Adrenal gland (tissue), 19 donors: ENCODE results near the gene PRR3. TPM values are rescaled to one million over a fixed set of nuclear protein-coding genes. Genes with fewer than 3 reads are reported as not detected.

Experiments
- DNase-seq, 7 donors: peaks; one replicate each; pipeline ENCODE4 v3.0.0-alpha.2; 2019 to 2020
- H3K27ac ChIP-seq, 5 donors: fragments of 200-600 bp; sonication (generic) in 4 of 5; 1 replicate in 3 of 5; 2 replicates in 2 of 5; pipeline versions ENCODE4 v1.5.1 to v1.8.0; 2016 to 2020; ENCODE audit warnings: mild to moderate bottlenecking in 1 of 5
- H3K27me3 ChIP-seq: fragments of 200-600 bp; 2 replicates; pipeline ENCODE4 v1.8.0; 2021
- H3K36me3 ChIP-seq, 2 donors: fragments of 200-600 bp; replicated peaks in 1 of 2; 1 replicate in 1 of 2; 2 replicates in 1 of 2; pipeline versions ENCODE4 v1.5.1 to v1.8.0; 2018 to 2022
- H3K4me1 ChIP-seq, 2 donors: fragments of 200-600 bp; replicated peaks in 1 of 2; 1 replicate in 1 of 2; 2 replicates in 1 of 2; pipeline versions ENCODE4 v1.5.1 to v1.8.0; 2018 to 2021
- H3K4me3 ChIP-seq, 4 donors: fragments of 200-600 bp; sonication (generic) in 3 of 4; one replicate each; pipeline ENCODE4 v1.5.1; 2016 to 2018
- H3K9me3 ChIP-seq, 3 donors: fragments of 200-600 bp; sonication (generic) in 1 of 3; replicated peaks in 1 of 3; 1 replicate in 2 of 3; 2 replicates in 1 of 3; pipeline versions ENCODE4 v1.5.1 to v1.8.0; 2016 to 2021
- POLR2A ChIP-seq, 2 donors: fragments of 450-650 bp; IDR thresholded peaks; one replicate each; pipeline ENCODE4 v1.6.1; 2017; ENCODE audit warnings: antibody characterized with exemption in 2 of 2, mild to moderate bottlenecking in 2 of 2, moderate library complexity in 1 of 2
- whole genome bisulfite sequencing, 4 donors: extraction: QIAGEN DNeasy Blood & Tissue Kit in 2 of 4; methylation state at CpG; one replicate each; pipeline versions ENCODE4 v1.1.5 to v1.1.7; 2013 to 2017; 5-methylcytosine and 5-hydroxymethylcytosine counted together
- intact Hi-C, 2 donors: fragments of 100-400 bp; cut with DNase I; formaldehyde crosslinking; loops; one replicate each; pipeline versions ENCODE4 v1.14.1 to v1.15.0; 2022 to 2023
- long read RNA-seq, 10 donors: library from polyadenylated mRNA in 3 of 10; unstranded in 2 of 10; stranded (forward) in 1 of 10; transcript quantifications; one replicate each; pipeline ENCODE4 v2.0.0 and lab custom pipeline, GENCODE V29; 2021 to 2026
- polyA plus RNA-seq, 3 donors: library from polyadenylated mRNA; stranded (reverse); fragments of 200-250 nt in 2 of 3; fragments of 350-450 nt in 1 of 3; fragmentation: Illumina TruSeq in 1 of 3; extraction: RNeasy Lipid Tissue Mini Kit (QIAGEN cat#74804) in 1 of 3; gene quantifications; one replicate each; pipeline ENCODE4 v1.2.3, GENCODE V29; 2013 to 2014
- total RNA-seq, 9 donors: library from RNA; depleted of rRNA in 4 of 9; stranded (reverse); fragments of >200 nt in 4 of 9; fragments of 120-200 nt in 1 of 9; fragmentation: NEBNext Ultra II Directional in 1 of 9; extraction: Animal tissue kit (Norgen Biotek cat#: 25700) in 1 of 9; gene quantifications; one replicate each; pipeline versions ENCODE4 v1.1.0 to v1.2.4, GENCODE V29; 2013 to 2023
- TF ChIP-seq, protein P1 (sequence below), 6 experiments: fragments of 450-650 bp in 4 of 6; fragments of 200-600 bp in 2 of 6; sonication (generic) in 1 of 6; IDR thresholded peaks; 1 replicate in 5 of 6; 2 replicates in 1 of 6; pipeline versions ENCODE4 v1.5.1 to v1.8.0; 2016 to 2021; ENCODE audit warnings: antibody characterized with exemption in 6 of 6, mild to moderate bottlenecking in 2 of 6, moderate library complexity in 1 of 6
- donor health status: healthy with polysubstance abuse.
- donor health status: Bipolar disorder and iron deficiency.
- donor health status: DM: yes; HTN: yes; CAD: no.
- donor health status: DM: no; HTN: no; CAD: no.
- donor health status: DM: no; HTN: no; CAD: no.
- donor health status: DM: yes; HTN: yes; CAD: no.

The PRR3 gene, protein sequence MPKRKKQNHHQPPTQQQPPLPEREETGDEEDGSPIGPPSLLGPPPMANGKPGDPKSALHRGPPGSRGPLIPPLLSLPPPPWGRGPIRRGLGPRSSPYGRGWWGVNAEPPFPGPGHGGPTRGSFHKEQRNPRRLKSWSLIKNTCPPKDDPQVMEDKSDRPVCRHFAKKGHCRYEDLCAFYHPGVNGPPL
- 10 to 100 TPM in 5 of 9 donors, 1 to 10 TPM in 4; 1.8 to 20.2 (median 10.8) TPM for total RNA-seq
- polyA plus RNA-seq, result 10 to 100 TPM; 20.3 to 25.5 (median 22.8) TPM
- long read RNA-seq, donor 1, partial matches to known transcripts, result 0 of 6 reads
- long read RNA-seq, donor 1, other reads (novel, unspliced or antisense), result 0 of 6 reads
- long read RNA-seq, donor 2, partial matches to known transcripts, result 0 of 2 reads
- long read RNA-seq, donor 2, other reads (novel, unspliced or antisense), result 0 of 2 reads
- long read RNA-seq, donor 3, partial matches to known transcripts, result 0 of 6 reads
- long read RNA-seq, donor 3, other reads (novel, unspliced or antisense), result 0 of 6 reads
- long read RNA-seq, donor 4, partial matches to known transcripts, result 1 of 4 reads
- long read RNA-seq, donor 4, other reads (novel, unspliced or antisense), result 0 of 4 reads
- long read RNA-seq, donor 5, partial matches to known transcripts, result 0 of 5 reads
- long read RNA-seq, donor 5, other reads (novel, unspliced or antisense), result 0 of 5 reads
- long read RNA-seq, donor 6, partial matches to known transcripts, result 2 of 4 reads
- long read RNA-seq, donor 6, other reads (novel, unspliced or antisense), result 1 of 4 reads
- long read RNA-seq, donor 7, partial matches to known transcripts, result 0 of 3 reads
- long read RNA-seq, donor 7, other reads (novel, unspliced or antisense), result 0 of 3 reads
- long read RNA-seq, donor 8, transcript PRR3-201 (3 exons, 1,797 nt), result major isoform, 6 of 9 reads
- long read RNA-seq, donor 8, partial matches to known transcripts, result 0 of 9 reads
- long read RNA-seq, donor 8, other reads (novel, unspliced or antisense), result 0 of 9 reads
- long read RNA-seq, donor 9, result 0 reads
- long read RNA-seq, donor 10, partial matches to known transcripts, result 0 of 4 reads
- long read RNA-seq, donor 10, other reads (novel, unspliced or antisense), result 0 of 4 reads

DNA sequence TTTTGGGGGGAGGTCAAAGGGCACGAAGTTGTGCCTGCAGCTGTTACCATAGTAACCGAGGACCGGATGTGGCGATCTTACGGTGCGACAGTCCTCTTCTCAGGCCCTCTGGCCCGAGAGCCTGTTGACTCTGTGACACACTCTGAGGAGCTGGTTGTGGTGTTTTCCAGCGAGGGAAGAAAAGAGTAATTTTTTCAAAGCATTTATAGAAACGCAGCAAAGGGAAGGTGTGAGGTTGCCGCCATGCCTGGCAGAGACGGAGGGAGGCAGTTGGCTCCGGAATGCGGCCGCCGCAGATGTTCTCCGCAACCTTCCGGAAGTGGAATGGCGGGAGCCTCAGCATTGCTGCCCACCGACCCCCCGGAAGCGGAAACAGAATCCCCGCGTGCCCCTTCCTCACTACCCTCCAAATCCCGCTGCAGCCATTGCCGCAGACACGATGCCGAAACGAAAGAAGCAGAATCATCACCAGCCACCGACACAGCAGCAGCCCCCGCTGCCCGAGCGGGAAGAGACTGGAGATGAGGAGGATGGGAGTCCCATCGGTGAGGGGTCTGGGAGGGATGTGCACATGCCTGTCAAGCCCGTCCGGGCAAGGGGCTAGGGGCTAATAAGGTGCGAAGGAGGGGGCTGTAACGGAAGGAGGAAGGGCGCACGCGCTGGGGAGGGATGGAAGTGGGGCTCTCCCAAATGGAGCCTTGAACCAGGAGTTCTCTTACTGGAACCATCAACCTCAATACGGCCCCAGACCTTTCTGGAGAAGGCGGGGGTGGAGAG, at the start of gene PRR3:
Gene PRR3 (plus strand): TSS at position 390 of the 777 bp plus-strand sequence. CDS start 50 bp downstream, at position 440.
- DNase-seq, result peak; percentile 89 to 97 (median 92)
- Histone ChIP-seq H3K27ac (peak within 1 kb of the TSS; percentile 95 to 99 (median 95)), H3K4me1 (peaks cover 7 to 23% of the 10 kb centered on the region in 2 donors), H3K36me3 (peaks cover 0 to 31% of the 10 kb centered on the region in 2 donors), H3K9me3 (no peaks in the 10 kb centered on the region), H3K4me3 (peak within 1 kb of the TSS; percentile 38 to 99 (median 87)), H3K27me3 (no peaks in the 10 kb centered on the region)
- TF ChIP-seq POLR2A (IDR thresholded peaks at IDR 0.05), result peak; percentile 56 to 71
- TF ChIP-seq, protein P1, sequence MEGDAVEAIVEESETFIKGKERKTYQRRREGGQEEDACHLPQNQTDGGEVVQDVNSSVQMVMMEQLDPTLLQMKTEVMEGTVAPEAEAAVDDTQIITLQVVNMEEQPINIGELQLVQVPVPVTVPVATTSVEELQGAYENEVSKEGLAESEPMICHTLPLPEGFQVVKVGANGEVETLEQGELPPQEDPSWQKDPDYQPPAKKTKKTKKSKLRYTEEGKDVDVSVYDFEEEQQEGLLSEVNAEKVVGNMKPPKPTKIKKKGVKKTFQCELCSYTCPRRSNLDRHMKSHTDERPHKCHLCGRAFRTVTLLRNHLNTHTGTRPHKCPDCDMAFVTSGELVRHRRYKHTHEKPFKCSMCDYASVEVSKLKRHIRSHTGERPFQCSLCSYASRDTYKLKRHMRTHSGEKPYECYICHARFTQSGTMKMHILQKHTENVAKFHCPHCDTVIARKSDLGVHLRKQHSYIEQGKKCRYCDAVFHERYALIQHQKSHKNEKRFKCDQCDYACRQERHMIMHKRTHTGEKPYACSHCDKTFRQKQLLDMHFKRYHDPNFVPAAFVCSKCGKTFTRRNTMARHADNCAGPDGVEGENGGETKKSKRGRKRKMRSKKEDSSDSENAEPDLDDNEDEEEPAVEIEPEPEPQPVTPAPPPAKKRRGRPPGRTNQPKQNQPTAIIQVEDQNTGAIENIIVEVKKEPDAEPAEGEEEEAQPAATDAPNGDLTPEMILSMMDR (IDR thresholded peaks at IDR 0.05), result no peak
- WGBS, 4 donors, result 0 to 2% (median 1%) methylated on average over 40 to 42 of the region's 42 CpGs
- intact Hi-C loops, result no loop called here

DNA sequence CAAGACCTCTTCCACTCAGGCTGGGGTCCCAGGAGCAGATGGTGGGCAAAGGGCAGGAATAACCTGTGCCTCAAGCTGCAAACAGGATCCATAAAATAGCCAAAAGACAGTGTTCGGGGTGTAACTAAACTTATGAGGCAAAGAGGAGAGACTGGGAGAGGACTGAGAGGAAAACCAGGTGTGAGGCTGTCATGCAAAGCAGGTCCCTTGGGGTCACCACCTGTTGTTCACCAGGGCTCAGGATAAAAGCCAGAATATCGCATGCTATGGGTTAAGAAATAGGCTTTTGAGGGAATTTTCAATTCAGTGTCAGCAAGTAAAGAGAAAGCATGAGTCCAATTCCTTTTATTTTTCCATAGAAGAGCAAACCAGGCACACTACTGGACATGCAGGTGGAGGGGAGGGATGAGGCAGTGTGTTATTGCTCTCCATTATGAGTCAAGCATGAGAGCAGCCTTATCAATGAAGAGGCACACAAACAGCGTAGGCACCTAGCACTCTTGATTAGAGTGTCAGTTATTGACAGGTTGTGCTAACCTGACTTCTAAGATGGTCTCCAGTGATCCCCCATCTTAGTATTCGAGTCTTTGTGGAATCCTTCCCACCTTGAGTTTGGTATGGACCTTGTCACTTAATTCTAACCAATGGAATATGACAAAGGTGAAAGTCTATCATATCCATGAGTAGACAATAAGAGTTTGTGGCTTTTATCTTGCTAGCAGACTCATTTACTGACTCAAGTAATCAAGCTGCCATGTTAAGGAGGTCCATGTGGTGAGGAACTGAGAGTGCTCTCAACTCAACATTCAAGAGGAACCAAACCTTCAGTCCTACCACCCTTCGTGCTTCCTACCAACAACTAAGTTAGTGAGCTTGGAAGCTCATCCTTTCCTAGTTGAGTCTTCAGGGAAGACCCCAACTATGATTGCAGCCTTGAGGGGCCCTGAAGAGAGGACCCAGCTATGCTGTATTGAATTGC, 49.0 kb upstream of the PRR3 start:
- H3K27ac ChIP-seq, result no peak overlapping the region
- 77 to 85% (median 82%) methylated on average over 5 of the region's 5 CpGs for WGBS, 4 donors
- H3K4me1 ChIP-seq, result no peaks in the 10 kb centered on the region
- peak in 1 of 7 donors; percentile 7 for DNase-seq
- H3K4me3 ChIP-seq, result no peak overlapping the region
- H3K27me3 ChIP-seq, result no peaks in the 10 kb centered on the region
- no peaks in the 10 kb centered on the region for H3K36me3 ChIP-seq
- TF ChIP-seq, protein P1 (IDR thresholded peaks at IDR 0.05), result no peak
- intact Hi-C loops, result no loop called here
- H3K9me3 ChIP-seq, result no peaks in the 10 kb centered on the region

DNA sequence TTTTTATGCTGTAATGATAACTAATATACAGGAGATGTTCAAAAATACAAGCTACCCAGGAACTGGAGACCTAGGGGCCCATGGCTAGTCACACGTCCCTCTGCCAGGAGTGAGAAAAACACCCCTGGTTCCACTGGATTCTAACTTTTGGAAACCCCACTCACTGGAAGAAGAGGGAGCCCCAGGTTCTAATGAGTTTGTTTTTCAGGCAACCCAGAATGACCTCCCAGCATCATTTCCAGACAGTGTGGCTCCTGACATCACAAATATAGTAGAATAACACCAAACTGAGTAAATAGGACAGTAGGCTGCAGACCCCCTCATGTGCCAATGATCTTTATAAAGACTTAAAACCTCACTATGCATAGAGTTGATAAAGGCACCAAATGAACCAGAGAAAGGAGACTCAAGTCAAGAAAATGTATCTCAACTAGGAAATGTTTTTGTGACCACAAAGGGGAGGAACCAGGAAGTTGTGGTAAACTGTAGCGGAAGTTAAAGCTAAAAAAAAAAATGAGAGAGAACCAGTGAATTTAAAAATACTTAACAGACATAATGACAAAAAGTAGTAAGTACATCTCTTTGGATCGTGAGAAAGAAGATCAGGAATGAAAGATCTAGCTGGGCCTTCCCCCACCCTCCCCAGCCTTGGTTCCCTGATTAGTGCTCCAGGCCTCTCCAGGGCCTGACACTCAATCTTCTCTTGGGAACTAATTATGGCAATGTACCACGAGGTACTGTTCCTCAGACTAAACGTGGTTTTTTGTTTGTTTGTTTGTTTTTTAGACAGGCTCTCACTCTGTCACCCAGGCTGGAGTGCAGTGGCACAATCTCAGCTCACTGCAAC, 48.0 kb upstream of the PRR3 start:
- TF ChIP-seq, protein P1 (IDR thresholded peaks at IDR 0.05), result no peak
- TF ChIP-seq POLR2A (IDR thresholded peaks at IDR 0.05), result no peak
- Histone ChIP-seq H3K27me3 (no peaks in the 10 kb centered on the region), H3K36me3 (no peaks in the 10 kb centered on the region), H3K9me3 (no peaks in the 10 kb centered on the region), H3K27ac (peak overlapping the region in 2 of 5 donors; percentile 37 to 42), H3K4me1 (no peaks in the 10 kb centered on the region), H3K4me3 (no peak overlapping the region)
- WGBS, 4 donors, result 28 to 40% (median 34%) methylated on average over 5 of the region's 5 CpGs
- intact Hi-C loops, result no loop called here
- DNase-seq, result peak in 1 of 7 donors; percentile 12
